HT-29 (cell line): Measurements from ENCODE around the gene ZFYVE28. TPM values are rescaled to one million over a fixed set of nuclear protein-coding genes. Genes with fewer than 3 reads are reported as not detected.
"Not testable (repeated sequence)": the region's sequence is repeated elsewhere in the genome, so short reads cannot be mapped to it uniquely, and the experiment has no call there.

ENCODE experiments used
- DNase-seq: peaks from one replicate; pipeline ENCODE4 v3.0.0-alpha.2; 2015; ENCODE audit warnings: low spot score
- total RNA-seq: library from RNA; depleted of rRNA; stranded (reverse); fragments of >200 nt; shearing (Covaris generic); gene quantifications from 2 replicates; pipeline ENCODE4 v1.2.3, GENCODE V29; 2014

The ZFYVE28 gene
- total RNA-seq, 1 experiment from 2014 or later = 2.0 TPM

DNA sequence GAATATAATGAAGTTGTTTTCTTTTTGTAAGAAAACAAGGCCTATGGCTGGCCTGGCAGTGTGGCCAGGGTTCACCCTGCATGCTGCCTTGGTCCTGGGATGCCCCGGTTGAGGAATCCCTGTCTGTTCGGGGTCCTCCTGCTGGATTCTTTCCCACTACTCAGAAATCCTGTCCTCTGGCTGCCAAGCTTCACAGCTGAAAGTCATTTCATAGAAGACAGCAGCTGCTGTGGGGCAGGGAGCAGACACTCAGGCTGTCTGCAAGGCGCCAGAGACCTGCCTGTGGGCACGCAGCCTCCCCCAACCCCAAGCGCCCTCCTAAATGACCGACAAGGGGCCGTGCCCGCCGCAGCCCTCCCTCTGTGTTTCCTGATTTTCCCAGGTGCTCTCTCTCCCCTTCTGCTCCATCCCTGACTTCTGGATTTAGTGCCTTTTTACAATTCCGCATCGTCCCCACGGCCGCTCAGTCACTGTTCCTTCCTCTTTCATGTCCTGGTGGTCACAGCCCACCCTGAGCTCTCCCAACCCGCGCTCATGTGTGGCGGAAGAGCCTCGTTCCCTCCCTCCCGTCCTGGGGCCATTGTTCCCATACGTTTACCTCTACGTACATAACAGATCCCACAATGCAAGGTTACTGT, 27.5 kb downstream of the ZFYVE28 start:
- DNase-seq = no peak

DNA sequence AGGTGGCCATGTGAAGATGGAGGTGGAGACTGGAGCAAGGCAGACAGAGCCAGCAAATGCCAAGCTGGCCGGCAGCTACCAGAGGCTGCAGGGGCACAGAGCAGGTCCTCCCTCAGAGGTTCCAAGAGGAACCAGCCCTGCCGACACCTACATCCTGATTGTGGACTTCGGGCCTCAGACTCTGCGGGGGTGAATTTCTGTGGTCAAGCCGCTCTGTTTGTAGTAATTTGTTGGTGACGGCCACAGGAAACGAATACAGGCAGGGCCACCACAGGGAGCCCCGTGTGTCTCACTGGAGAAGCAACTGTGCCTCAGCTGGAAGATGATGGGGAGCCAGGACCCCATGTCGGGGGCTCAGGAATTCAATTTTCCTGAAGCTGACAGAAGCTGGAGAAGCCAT, 28.3 kb downstream of the ZFYVE28 start:
- no peak for DNase-seq

GRCh38 chr4:2389691-2390090, 28.8 kb downstream of the ZFYVE28 start:
- DNase-seq = no peak

DNA sequence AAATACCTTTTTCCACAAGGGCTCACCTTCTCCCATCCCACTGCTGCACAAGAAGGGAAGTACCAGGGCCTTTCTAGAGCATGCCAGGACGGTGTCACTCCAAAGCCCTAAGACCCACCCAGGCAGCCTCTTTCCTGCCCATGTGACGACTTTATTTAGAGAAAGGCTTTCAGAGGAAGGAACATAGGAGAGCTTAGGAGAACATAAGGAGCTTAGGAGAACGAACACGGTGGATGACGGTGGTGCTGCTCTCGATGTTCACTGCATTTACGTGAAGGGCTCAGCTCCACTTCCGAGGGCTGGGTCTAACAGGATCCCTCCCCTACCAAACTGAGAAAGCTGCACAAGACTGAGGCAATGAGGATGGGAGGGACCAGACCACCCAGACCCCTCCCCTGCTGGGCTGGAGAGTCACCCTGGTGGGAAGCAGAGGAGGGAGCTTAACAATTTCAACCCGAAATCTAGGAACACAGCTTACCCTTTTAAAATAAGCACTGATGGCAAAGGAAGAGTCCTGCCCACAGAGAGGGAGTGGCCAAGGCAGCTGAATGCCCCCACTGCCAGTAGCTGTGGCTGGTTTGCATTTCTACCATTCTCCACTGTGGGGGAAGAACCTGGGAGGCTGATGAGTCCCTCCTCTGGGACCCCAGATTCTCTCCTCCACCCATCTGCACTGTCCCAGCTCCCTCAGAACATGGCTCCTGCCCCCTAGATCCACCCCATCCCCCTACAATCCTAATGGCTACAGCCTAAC, 29.8 kb downstream of the ZFYVE28 start:
- DNase-seq = no peak

- no peak for DNase-seq
Observed at GRCh38 chr4:2387829-2388228, 30.6 kb downstream of the ZFYVE28 start.

- DNase-seq = no peak
Observed at GRCh38 chr4:2387218-2387617, 31.2 kb downstream of the ZFYVE28 start.

GRCh38 chr4:2386717-2387116, 31.7 kb downstream of the ZFYVE28 start:
- no peak for DNase-seq

DNA sequence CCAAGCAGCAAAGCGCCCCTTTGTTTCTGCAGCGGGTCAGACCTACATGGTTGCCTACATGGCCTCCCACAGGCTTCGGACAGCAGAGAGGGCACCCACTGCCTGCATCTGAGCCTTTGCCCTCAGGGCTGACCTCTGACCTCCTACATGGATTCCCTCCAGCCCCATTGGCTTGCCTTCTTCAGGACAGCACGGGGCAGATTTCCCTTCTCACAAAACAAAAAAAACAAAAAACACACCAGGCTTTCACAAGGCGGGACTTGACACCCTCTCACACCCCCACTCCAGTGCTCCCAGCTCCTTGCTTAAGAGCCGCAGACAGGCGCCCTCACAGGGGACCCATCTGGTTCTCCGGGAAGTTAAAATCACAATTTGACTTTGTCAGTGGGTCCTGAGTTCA, 32.9 kb downstream of the ZFYVE28 start:
- no peak for DNase-seq

GRCh38 chr4:2384245-2384644, 34.2 kb downstream of the ZFYVE28 start:
- no peak for DNase-seq

DNA sequence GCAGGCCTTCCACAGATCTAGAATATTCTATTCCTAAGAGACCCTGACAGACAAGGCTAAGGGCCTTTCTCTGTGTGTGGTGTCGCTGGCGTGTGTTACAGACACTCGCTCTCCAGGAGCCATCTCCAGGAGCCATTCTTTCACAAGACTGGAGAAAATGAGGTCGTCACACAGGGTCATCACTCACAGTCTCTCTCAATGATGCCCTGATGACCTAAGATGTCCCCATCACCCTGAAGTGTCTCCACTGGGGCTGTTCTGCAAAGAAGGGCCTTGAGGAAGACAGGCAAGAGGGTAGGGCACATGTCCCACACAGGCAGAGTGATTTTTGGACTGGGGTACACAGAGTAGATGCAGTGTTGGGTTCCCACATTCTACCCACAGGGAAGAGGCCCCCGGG, 34.7 kb downstream of the ZFYVE28 start:
- DNase-seq = no peak

- not testable (repeated sequence) for DNase-seq
Observed at GRCh38 chr4:2383220-2383631, 35.2 kb downstream of the ZFYVE28 start.

GRCh38 chr4:2382769-2383202, 35.7 kb downstream of the ZFYVE28 start:
- DNase-seq = not testable (repeated sequence)

DNA sequence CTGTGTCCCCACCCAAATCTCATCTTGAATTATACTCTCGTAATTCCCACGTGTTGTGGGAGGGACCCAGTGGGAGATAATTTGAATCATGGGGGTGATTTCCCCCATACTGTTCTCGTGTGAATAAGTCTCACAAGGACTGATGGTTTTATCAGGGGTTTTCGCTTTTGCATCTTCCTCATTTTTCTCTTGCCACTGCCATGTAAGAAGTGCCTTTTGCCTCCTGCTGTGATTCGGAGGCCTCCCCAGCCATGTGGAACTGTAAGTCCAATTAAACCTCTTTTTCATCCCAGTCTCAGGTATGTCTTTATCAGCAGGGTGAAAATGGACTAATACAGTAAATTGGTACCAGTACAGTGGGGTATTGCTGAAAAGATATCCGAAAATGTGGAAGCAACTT, 37.9 kb downstream of the ZFYVE28 start:
- not testable (repeated sequence) for DNase-seq

DNA sequence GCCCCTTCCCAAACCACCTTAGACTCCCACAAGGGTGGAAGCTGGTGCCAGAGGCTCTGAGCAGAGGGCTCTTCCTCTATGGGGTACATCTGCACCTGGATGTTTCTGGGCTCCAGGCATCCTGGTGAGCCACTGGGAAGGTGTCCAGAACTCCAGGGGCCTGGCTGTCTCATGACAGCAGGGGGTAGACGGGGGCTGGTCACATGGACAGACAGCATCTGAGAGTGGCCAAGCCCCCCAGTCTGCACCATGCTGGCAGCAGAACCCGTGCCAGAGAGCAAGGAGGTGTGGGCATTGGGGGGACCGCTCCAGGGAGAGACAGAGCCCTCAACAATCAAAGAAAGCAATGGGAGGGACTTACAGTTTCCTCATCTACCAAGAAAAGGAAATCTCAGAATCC, 39.5 kb downstream of the ZFYVE28 start:
- DNase-seq = no peak

GRCh38 chr4:2378401-2378800, 40.0 kb downstream of the ZFYVE28 start:
- DNase-seq = no peak

DNA sequence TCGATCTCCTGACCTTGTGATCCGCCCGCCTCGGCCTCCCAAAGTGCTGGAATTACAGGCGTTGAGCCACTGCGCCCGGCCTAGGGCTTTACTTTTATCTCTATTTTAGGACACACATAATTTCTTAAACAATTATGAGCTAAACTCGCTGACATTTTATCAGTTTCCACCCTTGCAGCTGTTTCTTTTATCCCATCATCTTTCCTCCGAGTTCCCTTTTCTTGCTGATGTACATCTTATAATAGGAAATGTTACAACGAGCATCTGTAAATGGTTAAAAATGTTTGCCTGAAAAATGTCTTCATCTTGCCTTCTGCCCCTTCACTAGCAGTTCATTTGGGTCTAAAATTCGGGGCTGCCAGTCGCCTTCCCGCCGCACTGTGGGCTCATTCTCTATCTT, 41.2 kb downstream of the ZFYVE28 start:
- no peak for DNase-seq

DNA sequence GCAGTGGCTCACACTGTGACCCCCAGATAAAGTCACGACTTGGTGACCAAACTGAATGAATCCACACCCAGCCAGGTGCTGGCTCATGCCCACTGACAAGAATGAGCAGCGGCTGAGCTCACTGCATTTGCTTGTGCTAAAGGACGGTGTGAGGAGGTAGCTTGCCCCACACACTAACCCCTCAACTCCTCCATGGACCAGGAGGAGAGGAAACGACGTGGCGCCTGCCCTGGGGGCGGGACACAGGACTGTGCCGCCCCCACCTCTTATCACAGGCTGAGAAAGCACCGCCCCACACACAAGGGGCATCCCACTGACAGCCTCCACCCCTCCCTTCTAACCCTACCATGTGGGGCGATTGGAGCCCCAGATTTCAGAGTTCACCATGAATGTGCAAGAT, 43.0 kb downstream of the ZFYVE28 start:
- no peak for DNase-seq

- DNase-seq = no peak
Observed at GRCh38 chr4:2373532-2373931, 44.9 kb downstream of the ZFYVE28 start.

DNA sequence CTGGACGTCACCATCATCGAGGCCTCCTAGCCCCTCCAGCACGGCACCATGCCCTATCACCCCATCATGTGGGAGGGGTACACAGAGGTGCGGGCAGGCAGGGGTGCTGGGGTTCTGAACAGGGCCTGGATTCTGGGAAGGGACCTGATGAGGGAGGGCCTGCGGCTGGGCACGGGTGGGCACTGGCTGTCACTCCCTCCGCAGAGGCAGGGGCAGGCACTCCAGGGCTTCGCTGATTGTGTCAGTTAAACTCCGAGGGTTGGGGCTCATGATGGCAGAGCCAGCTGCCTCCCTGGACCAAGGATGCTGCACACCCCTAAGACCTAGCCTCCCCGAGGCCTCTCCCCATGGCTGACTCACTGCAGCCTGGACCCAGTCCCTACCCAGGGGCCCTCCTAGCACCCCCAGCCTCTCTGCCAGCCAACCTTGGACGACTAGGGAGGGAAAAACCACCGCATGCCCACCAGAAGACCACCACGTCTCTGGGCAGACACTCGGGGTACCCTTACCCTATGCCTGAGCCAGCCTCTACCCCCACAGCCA, 45.9 kb downstream of the ZFYVE28 start:
- no peak for DNase-seq

GRCh38 chr4:2371765-2372487, 46.5 kb downstream of the ZFYVE28 start:
- DNase-seq = no peak

GRCh38 chr4:2370597-2371320, 47.7 kb downstream of the ZFYVE28 start:
- no peak for DNase-seq
